ENCODE measurements around the gene HPCAL1. TPM values are rescaled to one million over a fixed set of nuclear protein-coding genes. Genes with fewer than 3 reads are reported as not detected.

Gene HPCAL1
- total and polyA plus RNA-seq, 8 donors, result 14.0 to 571 (median 85.4) TPM

DNA sequence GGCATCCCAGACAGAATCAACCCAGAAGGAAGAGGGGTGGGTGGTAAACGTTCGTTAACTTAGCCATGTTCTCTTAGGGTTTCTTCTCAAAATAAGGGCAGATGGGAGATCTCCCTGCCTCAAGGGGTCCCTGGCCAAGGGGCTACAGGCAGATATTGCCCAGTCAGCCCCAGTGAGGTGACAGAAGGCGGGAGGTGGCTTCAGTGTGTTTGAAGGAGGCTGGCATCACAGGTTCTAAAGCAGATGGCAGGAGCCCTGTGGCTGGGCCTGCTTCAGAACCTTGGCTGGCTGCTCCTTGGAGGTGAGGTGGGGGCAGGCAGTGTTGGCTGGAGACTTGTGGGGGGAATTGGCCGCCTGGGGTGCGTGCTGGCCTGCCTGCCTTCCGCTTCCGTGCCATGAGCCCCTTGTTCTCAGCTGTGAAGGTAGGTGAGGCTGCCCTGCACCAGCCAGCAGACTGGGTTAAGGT lies 23.5 kb downstream of the HPCAL1 start:
- TF ChIP-seq POLR2A (IDR thresholded peaks at IDR 0.05), result no peak
- no peak for TF ChIP-seq EP300 (IDR thresholded peaks at IDR 0.05)
- no peak for TF ChIP-seq POLR2AphosphoS5 (IDR thresholded peaks at IDR 0.05)
- TF ChIP-seq, protein P1, sequence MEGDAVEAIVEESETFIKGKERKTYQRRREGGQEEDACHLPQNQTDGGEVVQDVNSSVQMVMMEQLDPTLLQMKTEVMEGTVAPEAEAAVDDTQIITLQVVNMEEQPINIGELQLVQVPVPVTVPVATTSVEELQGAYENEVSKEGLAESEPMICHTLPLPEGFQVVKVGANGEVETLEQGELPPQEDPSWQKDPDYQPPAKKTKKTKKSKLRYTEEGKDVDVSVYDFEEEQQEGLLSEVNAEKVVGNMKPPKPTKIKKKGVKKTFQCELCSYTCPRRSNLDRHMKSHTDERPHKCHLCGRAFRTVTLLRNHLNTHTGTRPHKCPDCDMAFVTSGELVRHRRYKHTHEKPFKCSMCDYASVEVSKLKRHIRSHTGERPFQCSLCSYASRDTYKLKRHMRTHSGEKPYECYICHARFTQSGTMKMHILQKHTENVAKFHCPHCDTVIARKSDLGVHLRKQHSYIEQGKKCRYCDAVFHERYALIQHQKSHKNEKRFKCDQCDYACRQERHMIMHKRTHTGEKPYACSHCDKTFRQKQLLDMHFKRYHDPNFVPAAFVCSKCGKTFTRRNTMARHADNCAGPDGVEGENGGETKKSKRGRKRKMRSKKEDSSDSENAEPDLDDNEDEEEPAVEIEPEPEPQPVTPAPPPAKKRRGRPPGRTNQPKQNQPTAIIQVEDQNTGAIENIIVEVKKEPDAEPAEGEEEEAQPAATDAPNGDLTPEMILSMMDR (IDR thresholded peaks at IDR 0.05), result no peak
- Histone ChIP-seq H3K36me3 (peaks cover 0 to 6% (median 0%) of the 10 kb centered on the region in 4 donors), H3K4me3 (no peak overlapping the region), H3K27ac (peak overlapping the region in 1 of 5 donors; percentile 8), H3K27me3 (no peaks in the 10 kb centered on the region), H3K9me3 (no peaks in the 10 kb centered on the region), H3K4me1 (peaks cover 36 to 67% (median 56%) of the 10 kb centered on the region in 4 donors)
- no peak for DNase-seq
- 87 to 95% (median 91%) methylated on average over 4 to 7 of the region's 7 CpGs for WGBS, 5 donors
- intact Hi-C loops (cut with DNase I; ENCODE audit: low total_unique reads), result no loop called here

DNA sequence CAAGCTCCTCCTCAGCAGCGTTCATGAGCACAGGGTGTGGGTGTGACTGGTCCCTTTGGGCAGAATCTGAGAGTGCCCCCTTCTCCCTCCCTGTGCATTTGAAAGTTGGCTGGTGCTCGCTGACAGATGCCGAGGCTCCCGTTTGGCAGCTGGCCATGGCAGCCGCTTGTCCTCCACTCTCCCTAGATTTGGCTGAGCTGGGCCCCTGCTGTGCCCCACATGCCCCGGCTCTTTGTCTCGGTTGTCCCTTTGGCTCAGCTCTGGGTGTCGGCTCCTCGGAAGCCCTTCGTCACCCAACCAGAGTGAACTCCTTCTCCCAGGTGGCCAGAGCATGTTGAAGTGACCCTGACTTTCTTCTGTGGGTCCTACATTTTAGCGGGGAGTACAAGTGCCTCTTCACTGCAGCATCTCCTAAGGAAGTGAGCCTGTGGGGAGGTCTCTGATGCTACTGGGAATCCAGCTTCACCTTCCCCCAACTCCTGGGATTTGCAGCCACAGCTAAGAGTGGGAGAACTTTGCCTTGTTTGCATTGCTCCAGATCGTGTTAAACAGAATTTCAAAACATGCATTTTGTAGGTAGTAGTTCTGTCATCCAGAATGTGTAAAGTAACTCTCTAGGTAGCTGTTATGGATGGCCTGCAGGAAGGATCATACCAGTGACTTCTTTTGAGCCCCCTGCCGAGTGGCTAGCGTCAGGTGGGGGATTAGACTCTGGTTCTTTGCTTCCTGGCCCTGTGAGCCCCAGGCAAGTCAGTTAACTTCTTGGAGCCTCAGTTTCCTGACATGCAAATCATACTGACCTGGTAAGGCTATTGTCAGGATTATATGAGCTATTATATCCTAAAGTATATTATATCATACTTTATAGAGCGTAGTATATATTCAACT lies 24.2 kb downstream of the HPCAL1 start:
- no peaks in the 10 kb centered on the region for H3K9me3 ChIP-seq
- H3K27me3 ChIP-seq, result no peaks in the 10 kb centered on the region
- H3K36me3 ChIP-seq, result peaks cover 0 to 6% (median 0%) of the 10 kb centered on the region in 4 donors
- WGBS, 5 donors, result 39 to 52% (median 47%) methylated on average over 12 to 15 of the region's 15 CpGs
- peaks cover 42 to 74% (median 64%) of the 10 kb centered on the region in 4 donors for H3K4me1 ChIP-seq
- no peak overlapping the region for H3K27ac ChIP-seq
- TF ChIP-seq POLR2A (IDR thresholded peaks at IDR 0.05) (no peak), EP300 (IDR thresholded peaks at IDR 0.05) (no peak), POLR2AphosphoS5 (IDR thresholded peaks at IDR 0.05) (no peak)
- TF ChIP-seq, protein P1 (IDR thresholded peaks at IDR 0.05), result no peak
- intact Hi-C loops (cut with DNase I; ENCODE audit: low total_unique reads), result no loop called here
- no peak overlapping the region for H3K4me3 ChIP-seq
- peak in 1 of 2 donors; percentile 55 for DNase-seq

DNA sequence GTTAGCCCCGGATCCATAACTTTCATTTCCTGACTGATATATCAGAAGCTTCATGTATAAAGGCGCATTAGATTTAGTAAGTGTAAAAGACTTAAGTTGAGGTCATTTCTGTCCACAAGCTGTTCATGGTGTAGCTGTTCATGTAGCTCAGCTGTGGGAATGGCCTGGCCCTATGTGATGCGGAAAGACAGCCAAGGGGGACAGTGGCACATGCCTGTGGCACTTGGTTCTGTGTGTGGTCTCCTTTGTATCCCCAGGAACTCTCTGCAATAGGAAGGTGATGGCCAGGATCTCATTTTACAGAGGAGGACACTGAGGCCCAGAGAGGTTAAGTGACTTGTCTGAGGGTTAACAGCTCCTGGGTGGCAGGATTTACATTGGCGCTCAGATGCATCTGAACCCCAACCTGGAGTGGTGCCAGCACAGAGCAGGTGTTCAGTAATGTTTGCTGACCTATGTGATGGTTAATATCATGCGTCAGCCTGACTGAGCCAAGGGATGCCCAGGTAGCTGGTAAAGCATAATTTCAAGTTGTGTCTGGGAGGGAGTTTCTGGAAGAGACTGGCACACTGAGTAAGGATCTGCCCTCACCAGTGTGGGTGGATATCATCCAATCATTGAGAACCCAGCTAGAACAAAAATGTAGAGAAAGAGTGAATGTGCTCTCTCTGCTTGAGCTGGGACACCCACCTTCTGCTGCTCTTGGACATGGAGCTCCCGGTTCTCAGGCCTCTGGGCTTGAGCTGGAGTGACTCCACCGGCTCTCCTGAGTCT lies 25.4 kb downstream of the HPCAL1 start:
- WGBS, 5 donors, result 69 to 85% (median 81%) methylated on average over 7 of the region's 7 CpGs
- H3K4me3 ChIP-seq, result no peak overlapping the region
- H3K4me1 ChIP-seq, result peaks cover 49 to 86% (median 75%) of the 10 kb centered on the region in 4 donors
- H3K27ac ChIP-seq, result no peak overlapping the region
- no peaks in the 10 kb centered on the region for H3K9me3 ChIP-seq
- H3K27me3 ChIP-seq, result no peaks in the 10 kb centered on the region
- peak in 1 of 2 donors; percentile 64 for DNase-seq
- no peak for TF ChIP-seq EP300 (IDR thresholded peaks at IDR 0.05)
- TF ChIP-seq, protein P1 (IDR thresholded peaks at IDR 0.05), result no peak
- TF ChIP-seq POLR2AphosphoS5 (IDR thresholded peaks at IDR 0.05), result no peak
- no peak for TF ChIP-seq POLR2A (IDR thresholded peaks at IDR 0.05)
- intact Hi-C loops (cut with DNase I; ENCODE audit: low total_unique reads), result no loop called here
- H3K36me3 ChIP-seq, result peaks cover 0 to 2% (median 0%) of the 10 kb centered on the region in 4 donors
